Endothelial cell of umbilical vein (primary cell): ENCODE data around the gene VPS35L. TPM values are rescaled to one million over a fixed set of nuclear protein-coding genes. Genes with fewer than 3 reads are reported as not detected.

Source experiments
- BruUV-seq: library from RNA; stranded (reverse); fragments of 400-500 nt; replicated peaks from 2 replicates; lab custom pipeline; 2021; lab: Mats Ljungman, UMichigan
- CTCF ChIA-PET: fragments of 300-600, 350-600 bp; sonication (Branson Sonifier 250); formaldehyde crosslinking; loops from one replicate; lab custom pipeline; 2021; ENCODE audit warnings: antibody characterized with exemption, inconsistent platforms; lab: Charles Lee
- POLR2A ChIA-PET: fragments of 300-600, 350-600 bp; sonication (Branson Sonifier 250); formaldehyde crosslinking; loops from one replicate; lab custom pipeline; 2021; ENCODE audit warnings: antibody characterized with exemption, inconsistent platforms; lab: Charles Lee
- DNase-seq: peaks from one replicate; pipeline ENCODE4 v3.0.0-alpha.2; 2011; ENCODE audit warnings: low read depth, low spot score
- FAIRE-seq: peaks from 2 replicates; lab custom pipeline; 2011; peaks lifted over from hg19 to GRCh38; lab: Jason Lieb, UNC
- H2AFZ ChIP-seq: 2 replicates; pipeline ENCODE4 v1.6.0; 2012; ENCODE audit warnings: low read depth, low read length, control low read depth, inconsistent platforms
- H3K27ac ChIP-seq: 2 replicates; pipeline ENCODE4 v1.5.1; 2011; ENCODE audit warnings: low read depth, mild to moderate bottlenecking, control low read depth, low read length, moderate library complexity; ENCODE audit not compliant: insufficient read depth
- H3K27me3 ChIP-seq, 2 experiments: 2 replicates each; pipeline versions ENCODE4 v1.6.0 to v1.6.1; 2011; ENCODE audit warnings: low read length in 2 of 2, mixed read lengths in 1 of 2; ENCODE audit not compliant: control insufficient read depth in 2 of 2, insufficient read depth in 2 of 2
- H3K36me3 ChIP-seq, 2 experiments: 2 replicates in 1 of 2; 3 replicates in 1 of 2; pipeline ENCODE4 v1.5.1; 2011; ENCODE audit warnings: low read length in 2 of 2, mild to moderate bottlenecking in 1 of 2, moderate library complexity in 1 of 2; ENCODE audit not compliant: control insufficient read depth in 2 of 2, insufficient read depth in 2 of 2; ENCODE audit errors: extremely low read depth in 1 of 2
- H3K4me1 ChIP-seq: 3 replicates; pipeline ENCODE4 v1.5.1; 2011; ENCODE audit warnings: mild to moderate bottlenecking, low read length; ENCODE audit not compliant: control insufficient read depth, insufficient read depth; ENCODE audit errors: extremely low read depth
- H3K4me2 ChIP-seq: 2 replicates; pipeline ENCODE4 v1.6.1; 2011; ENCODE audit warnings: low read length, control low read depth, mixed read lengths; ENCODE audit not compliant: insufficient read depth
- H3K4me3 ChIP-seq, 3 experiments: fragments of 200-600 bp in 1 of 3; sonication (generic), shearing (Covaris generic) in 1 of 3; replicated peaks in 1 of 3; 2 replicates each; pipeline ENCODE4 v1.5.1; 2011 to 2016; ENCODE audit warnings: control low read depth in 3 of 3, low read length in 3 of 3, mild to moderate bottlenecking in 2 of 3, inconsistent platforms in 1 of 3, low read depth in 1 of 3, moderate library complexity in 1 of 3; ENCODE audit not compliant: insufficient read depth in 1 of 3
- H3K79me2 ChIP-seq: 2 replicates; pipeline ENCODE4 v1.6.0; 2012; ENCODE audit warnings: low read length, inconsistent platforms; ENCODE audit not compliant: control insufficient read depth, insufficient read depth
- H3K9ac ChIP-seq: replicated peaks from 2 replicates; pipeline ENCODE3; 2011; ENCODE audit warnings: low read length, control low read depth; ENCODE audit not compliant: insufficient read depth; ENCODE audit errors: extremely low read depth
- H3K9me1 ChIP-seq: replicated peaks from 3 replicates; pipeline ENCODE4 v1.6.0; 2011; ENCODE audit warnings: mild to moderate bottlenecking, low read length; ENCODE audit not compliant: control insufficient read depth, insufficient read depth; ENCODE audit errors: extremely low read depth
- H3K9me3 ChIP-seq: replicated peaks from 2 replicates; pipeline ENCODE4 v1.5.1; 2012; ENCODE audit warnings: low read length, inconsistent platforms; ENCODE audit not compliant: control insufficient read depth, insufficient read depth
- H4K20me1 ChIP-seq: replicated peaks from 2 replicates; pipeline ENCODE3; 2011; ENCODE audit warnings: mild to moderate bottlenecking, low read length; ENCODE audit not compliant: control insufficient read depth, insufficient read depth; ENCODE audit errors: extremely low read depth
- EZH2 ChIP-seq: IDR thresholded peaks from 2 replicates; pipeline ENCODE4 v1.6.1; 2012; ENCODE audit warnings: borderline replicate concordance, low read depth, mild to moderate bottlenecking, moderate library complexity, low read length, inconsistent platforms; ENCODE audit not compliant: severe bottlenecking
- FOS ChIP-seq: IDR thresholded peaks from 2 replicates; pipeline ENCODE4 v1.6.1; 2011; ENCODE audit warnings: mild to moderate bottlenecking, low read length, moderate library complexity, borderline replicate concordance; ENCODE audit not compliant: insufficient read depth
- GATA2 ChIP-seq: IDR thresholded peaks from 2 replicates; pipeline ENCODE4 v1.7.0; 2011; ENCODE audit warnings: low read depth, mild to moderate bottlenecking, moderate library complexity, mixed read lengths, low read length; ENCODE audit not compliant: insufficient read length, insufficient read depth
- JUN ChIP-seq: IDR thresholded peaks from 2 replicates; pipeline ENCODE4 v1.6.1; 2011; ENCODE audit warnings: borderline replicate concordance, low read depth; ENCODE audit not compliant: insufficient read length, insufficient read depth
- MYC ChIP-seq: IDR thresholded peaks from one replicate; pipeline ENCODE4 v1.6.1; 2011; ENCODE audit warnings: mild to moderate bottlenecking, low read depth, low read length
- POLR2A ChIP-seq: IDR thresholded peaks from 2 replicates; pipeline ENCODE4 v1.6.1; 2012; ENCODE audit warnings: low read depth, mild to moderate bottlenecking, control low read depth, low read length
- POLR2AphosphoS5 ChIP-seq: IDR thresholded peaks from 2 replicates; pipeline ENCODE4 v1.6.1; 2012; ENCODE audit warnings: low read depth, mild to moderate bottlenecking, control low read depth, low read length, moderate library complexity; ENCODE audit not compliant: insufficient read depth
- dilution Hi-C: fragments of 300-500 bp; cut with MboI; formaldehyde crosslinking; loops from one replicate; pipeline ENCODE4 v1.15.0; 2019; ENCODE audit warnings: low sequenced_read_pairs; ENCODE audit not compliant: extremely low pct_ligation_motif_present
- intact Hi-C: fragments of 100-400 bp; cut with micrococcal nuclease; formaldehyde crosslinking; loops from one replicate; pipeline ENCODE4 v1.10.0; 2022
- polyA plus RNA-seq, 4 experiments: library from polyadenylated mRNA; depleted of rRNA in 3 of 4; stranded (reverse) in 3 of 4; unstranded in 1 of 4; fragments of >200 nt; gene quantifications; 2 replicates each; pipeline versions ENCODE4 v1.2.1 to v1.2.3, GENCODE V29; 2011 to 2012; ENCODE audit warnings: missing spikeins in 1 of 4
- total RNA-seq: library from RNA; stranded (reverse); gene quantifications from 2 replicates; pipeline ENCODE4 v1.2.3, GENCODE V29; 2021
- TF ChIP-seq, protein P1 (sequence below), 2 donors: IDR thresholded peaks; 1 replicate in 1 of 2; 2 replicates in 1 of 2; pipeline ENCODE4 v1.5.1; 2011; ENCODE audit warnings: low read length in 2 of 2, mild to moderate bottlenecking in 2 of 2, moderate library complexity in 2 of 2, control low read depth in 1 of 2, inconsistent platforms in 1 of 2, low read depth in 1 of 2; ENCODE audit not compliant: insufficient read depth in 1 of 2; ENCODE audit errors: extremely low read depth in 1 of 2
- TF ChIP-seq, protein P2 (sequence below): IDR thresholded peaks from 2 replicates; pipeline ENCODE4 v1.6.1; 2011; ENCODE audit not compliant: insufficient read depth, insufficient read length

VPS35L gene
- total and polyA plus RNA-seq, 2 donors (not counting 3 experiments of a cell fraction or from before 2014, with no cell fraction given) = 49.1 to 91.1 TPM

DNA sequence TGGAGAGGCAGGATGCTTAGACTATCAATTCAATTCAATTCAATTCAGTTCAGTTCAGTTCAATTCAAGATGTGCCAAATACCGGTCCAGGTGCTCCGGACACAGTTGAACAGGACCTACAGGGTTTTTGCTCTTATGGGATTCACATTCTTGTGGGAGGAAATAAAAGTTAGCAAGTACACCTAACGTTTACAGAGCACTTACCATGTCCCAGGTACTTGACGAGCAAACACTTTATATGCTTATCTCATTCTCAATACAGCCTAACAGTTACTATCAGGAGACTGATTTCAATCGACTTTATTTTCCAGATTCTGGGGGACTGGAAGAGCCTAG, 33.1 kb upstream of the VPS35L start:
- H3K9ac ChIP-seq = no peak overlapping the region
- H3K27me3 ChIP-seq = no peaks in the 10 kb centered on the region
- no peaks in the 10 kb centered on the region for H4K20me1 ChIP-seq
- POLR2A ChIA-PET = no interaction called here
- H3K27ac ChIP-seq = no peak overlapping the region
- H3K9me1 ChIP-seq = no peaks in the 10 kb centered on the region
- no peaks in the 10 kb centered on the region for H3K9me3 ChIP-seq
- no peak for FAIRE-seq
- intact Hi-C loops = loop anchor here (2.0 to 10.0 kb wide), 7 partner anchors 32 to 718 kb away; partner anchors contain the start of genes ARL6IP1, COQ7, SYT17 and TMC7
- no peak overlapping the region for H3K4me3 ChIP-seq
- H3K4me1 ChIP-seq = peaks cover 21% of the 10 kb centered on the region
- no peak for DNase-seq
- BruUV-seq = no TSS peak
- H3K79me2 ChIP-seq = peaks cover 38% of the 10 kb centered on the region
- peak overlapping the region; percentile 66 for H2AFZ ChIP-seq
- H3K4me2 ChIP-seq = no peak overlapping the region
- TF ChIP-seq GATA2 (no peak), JUN (no peak), FOS (no peak), MYC (no peak), EZH2 (no peak), POLR2A (no peak), POLR2AphosphoS5 (no peak)
- TF ChIP-seq, protein P1, sequence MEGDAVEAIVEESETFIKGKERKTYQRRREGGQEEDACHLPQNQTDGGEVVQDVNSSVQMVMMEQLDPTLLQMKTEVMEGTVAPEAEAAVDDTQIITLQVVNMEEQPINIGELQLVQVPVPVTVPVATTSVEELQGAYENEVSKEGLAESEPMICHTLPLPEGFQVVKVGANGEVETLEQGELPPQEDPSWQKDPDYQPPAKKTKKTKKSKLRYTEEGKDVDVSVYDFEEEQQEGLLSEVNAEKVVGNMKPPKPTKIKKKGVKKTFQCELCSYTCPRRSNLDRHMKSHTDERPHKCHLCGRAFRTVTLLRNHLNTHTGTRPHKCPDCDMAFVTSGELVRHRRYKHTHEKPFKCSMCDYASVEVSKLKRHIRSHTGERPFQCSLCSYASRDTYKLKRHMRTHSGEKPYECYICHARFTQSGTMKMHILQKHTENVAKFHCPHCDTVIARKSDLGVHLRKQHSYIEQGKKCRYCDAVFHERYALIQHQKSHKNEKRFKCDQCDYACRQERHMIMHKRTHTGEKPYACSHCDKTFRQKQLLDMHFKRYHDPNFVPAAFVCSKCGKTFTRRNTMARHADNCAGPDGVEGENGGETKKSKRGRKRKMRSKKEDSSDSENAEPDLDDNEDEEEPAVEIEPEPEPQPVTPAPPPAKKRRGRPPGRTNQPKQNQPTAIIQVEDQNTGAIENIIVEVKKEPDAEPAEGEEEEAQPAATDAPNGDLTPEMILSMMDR (IDR thresholded peaks at IDR 0.05; ENCODE audit: extremely low read depth in 1 of 2, insufficient read depth in 1 of 2, low read depth in 1 of 2, low read length in 2 of 2) = no peak
- TF ChIP-seq, protein P2, sequence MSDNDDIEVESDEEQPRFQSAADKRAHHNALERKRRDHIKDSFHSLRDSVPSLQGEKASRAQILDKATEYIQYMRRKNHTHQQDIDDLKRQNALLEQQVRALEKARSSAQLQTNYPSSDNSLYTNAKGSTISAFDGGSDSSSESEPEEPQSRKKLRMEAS = no peak
- H3K36me3 ChIP-seq = no peaks in the 10 kb centered on the region
- CTCF ChIA-PET = interaction anchor here (5.1 kb wide), 1 partner anchor 19 kb away, joined by 28 read pairs; no protein-coding TSS in a partner anchor
- dilution Hi-C loops = no loop called here
